Activated T-helper 1 cell treated with anti-CD3 and anti-CD28 coated beads, Interleukin-2, amount 50 U/mL, for 16 hours (primary cell): ENCODE measurements around the gene DNAJB14.

Experiments used
- DNase-seq, 2 donors: peaks; one replicate each; pipeline ENCODE4 v3.0.0-alpha.2; 2020; ENCODE audit warnings: low read depth in 1 of 2, low spot score in 1 of 2

The DNAJB14 gene

DNA sequence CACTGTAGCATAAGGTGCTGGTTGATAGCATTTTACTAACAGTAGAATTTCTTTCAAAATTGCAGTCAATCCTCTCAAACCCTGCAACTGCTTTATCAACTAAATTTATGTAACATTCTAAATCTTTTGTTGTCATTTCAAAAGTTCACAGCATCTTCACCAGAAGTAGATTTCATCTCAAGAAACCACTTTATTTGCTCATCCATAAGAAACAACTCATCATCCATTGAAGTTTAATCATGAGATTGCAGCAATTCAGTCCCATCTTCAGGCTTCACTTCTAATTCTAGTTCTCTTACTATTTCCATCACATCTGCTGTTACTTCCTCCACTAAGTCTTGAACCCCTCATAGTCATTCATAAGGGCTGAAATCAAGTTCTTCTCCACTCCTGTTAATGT lies 73.8 kb downstream of the DNAJB14 start:
- no peak for DNase-seq

DNA sequence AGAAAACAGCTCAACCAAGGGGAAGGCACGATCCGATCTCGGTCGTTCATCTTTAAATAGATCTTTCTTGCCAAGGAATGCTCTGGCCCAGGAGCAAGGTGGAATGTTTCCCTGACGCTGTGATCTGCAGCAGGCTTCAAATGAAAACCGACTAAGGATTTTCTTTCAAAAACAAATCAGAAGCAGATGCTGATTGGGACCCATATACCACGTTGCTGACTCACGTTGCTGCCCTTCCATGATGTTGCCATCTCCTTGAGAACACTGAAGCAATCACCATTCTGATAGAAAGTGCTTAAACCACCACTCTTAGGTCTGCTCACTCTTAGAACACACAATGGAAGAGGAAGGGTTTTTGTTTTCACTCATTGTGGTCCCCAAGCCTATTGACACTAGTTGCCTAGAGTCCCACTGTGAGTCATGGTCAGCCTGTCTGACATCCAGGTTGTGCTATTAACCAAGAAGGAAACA lies 78.3 kb downstream of the DNAJB14 start:
- DNase-seq = no peak

DNA sequence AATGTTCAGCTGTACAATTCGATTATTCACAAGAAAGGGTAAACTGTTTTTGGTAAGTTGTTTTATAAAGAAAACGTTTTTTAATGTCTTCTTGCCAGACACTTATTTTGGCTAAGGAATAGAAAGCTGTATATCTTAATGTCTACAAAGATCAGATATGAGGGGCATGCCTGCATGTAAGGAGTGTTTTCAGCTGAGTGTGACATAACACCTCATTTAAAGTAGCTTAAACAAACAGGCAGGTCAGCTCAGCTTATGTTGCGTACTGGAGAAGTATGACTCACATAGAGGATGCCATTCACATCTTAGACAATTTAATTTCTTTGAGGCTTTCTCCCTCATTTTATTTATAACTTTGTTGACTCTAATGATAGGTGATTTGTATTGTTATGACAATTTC lies 82.6 kb downstream of the DNAJB14 start:
- DNase-seq = no peak

DNA sequence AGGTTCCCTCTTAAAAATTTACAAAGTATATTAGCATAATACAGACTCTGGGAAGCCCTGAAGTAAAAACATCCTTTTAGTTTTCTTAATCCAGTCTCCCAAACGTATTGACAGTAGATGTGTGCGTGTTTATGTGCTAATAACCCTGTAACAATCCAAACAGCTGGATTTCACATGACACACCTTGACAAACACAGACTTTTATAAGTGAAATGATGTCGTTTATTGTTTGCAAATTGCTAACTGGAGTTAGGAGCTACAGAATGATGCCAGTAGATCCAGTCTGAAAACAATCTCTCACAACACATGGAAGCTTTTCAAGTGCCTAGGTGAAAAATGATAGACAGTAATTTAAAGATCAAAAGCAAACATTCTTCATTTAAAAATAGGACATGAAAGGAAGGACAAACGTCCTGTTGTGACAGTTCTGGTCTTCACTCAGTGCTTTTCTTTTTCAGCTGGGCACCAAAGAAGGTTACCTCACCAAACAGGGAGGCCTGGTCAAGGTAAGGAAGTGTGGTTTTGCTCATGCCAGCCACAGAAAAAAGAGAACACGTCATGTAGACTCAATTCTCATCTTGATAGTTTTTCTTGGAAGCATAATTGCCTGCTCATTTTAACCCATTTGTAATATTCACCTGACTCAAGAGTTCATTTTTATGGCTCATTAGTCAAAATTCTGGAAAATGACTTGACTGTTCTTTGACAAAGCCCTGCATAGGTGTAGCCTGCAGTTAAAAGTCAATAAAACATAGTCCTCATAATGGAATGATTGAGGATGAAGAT lies 85.1 kb downstream of the DNAJB14 start:
- DNase-seq = no peak

- no peak for DNase-seq
These were observed 85.9 kb downstream of the DNAJB14 start for GRCh38 chr4:99860521-99860920.

- no peak for DNase-seq
These were observed 86.8 kb downstream of the DNAJB14 start for GRCh38 chr4:99859618-99860017.

DNA sequence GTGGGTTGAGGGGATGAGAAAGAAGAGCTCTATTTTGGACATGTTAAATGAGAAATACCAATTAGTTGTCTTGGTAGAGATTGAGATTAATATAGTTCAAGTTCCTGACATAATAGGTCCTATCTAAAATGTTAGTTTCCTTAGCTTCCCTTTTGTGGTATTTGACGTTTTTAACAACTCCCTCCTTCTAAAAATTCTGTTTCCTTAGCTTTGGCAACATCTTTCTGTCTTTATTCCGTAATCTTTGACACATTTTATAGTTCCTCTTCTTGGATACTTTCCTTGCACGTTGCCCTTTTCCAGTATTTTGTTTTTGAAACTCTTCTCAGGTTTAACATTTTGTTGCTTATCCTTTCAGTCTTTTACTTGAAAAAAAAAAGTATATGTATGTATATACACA lies 89.1 kb downstream of the DNAJB14 start:
- DNase-seq = no peak

GRCh38 chr4:99856166-99856565 lies 90.3 kb downstream of the DNAJB14 start:
- DNase-seq = no peak

- DNase-seq = no peak
These were observed 90.7 kb downstream of the DNAJB14 start for GRCh38 chr4:99855678-99856077.

GRCh38 chr4:99853999-99854398 lies 92.4 kb downstream of the DNAJB14 start:
- no peak for DNase-seq

- DNase-seq = no peak
These were observed 93.2 kb downstream of the DNAJB14 start for GRCh38 chr4:99853190-99853589.

DNA sequence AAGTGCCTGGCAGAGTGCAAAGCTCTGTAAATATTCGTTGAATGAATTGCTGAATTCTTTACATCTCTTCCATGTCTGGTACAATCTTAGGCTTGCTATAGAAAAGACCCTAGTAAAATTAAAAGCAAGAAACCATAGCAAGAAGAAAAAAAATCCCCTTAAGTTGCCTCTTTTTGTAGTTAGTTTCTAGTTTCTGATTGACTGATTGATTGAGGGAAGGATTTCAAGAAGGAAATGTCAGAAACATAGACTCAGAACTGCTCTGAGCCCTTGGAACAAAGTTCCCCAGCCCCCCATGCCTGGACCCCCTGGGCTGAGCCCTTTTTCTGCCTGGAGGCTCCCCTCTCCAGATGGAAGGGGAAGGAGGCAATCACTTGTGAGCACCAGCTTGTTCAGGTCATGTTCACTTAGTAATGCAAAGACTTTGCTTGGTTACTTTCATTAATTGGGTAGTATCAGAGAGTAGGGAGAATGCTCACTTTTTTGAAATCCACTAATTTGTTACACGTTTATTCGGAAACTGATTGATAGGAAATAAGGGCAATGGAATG lies 94.1 kb downstream of the DNAJB14 start:
- no peak for DNase-seq

DNA sequence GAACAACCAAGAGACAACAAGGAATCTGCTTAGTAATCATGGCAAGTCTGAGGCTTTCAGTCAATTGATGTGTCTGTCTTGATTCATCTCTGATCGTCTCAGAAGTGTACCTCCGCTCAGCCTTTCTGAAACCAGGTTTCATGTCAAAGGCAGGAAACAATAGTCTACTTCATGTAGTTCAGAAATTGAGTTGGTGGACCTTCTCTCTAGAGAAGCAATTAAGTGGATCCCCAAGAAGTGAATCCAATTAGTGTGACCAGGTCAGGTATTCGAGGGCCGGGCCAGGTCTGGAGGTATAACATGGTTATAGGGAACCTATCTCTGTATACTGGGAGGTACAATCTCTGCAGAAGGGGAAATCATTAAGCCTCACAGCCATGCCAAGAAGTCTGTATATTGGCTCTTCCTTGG lies 97.8 kb downstream of the DNAJB14 start:
- no peak for DNase-seq

DNA sequence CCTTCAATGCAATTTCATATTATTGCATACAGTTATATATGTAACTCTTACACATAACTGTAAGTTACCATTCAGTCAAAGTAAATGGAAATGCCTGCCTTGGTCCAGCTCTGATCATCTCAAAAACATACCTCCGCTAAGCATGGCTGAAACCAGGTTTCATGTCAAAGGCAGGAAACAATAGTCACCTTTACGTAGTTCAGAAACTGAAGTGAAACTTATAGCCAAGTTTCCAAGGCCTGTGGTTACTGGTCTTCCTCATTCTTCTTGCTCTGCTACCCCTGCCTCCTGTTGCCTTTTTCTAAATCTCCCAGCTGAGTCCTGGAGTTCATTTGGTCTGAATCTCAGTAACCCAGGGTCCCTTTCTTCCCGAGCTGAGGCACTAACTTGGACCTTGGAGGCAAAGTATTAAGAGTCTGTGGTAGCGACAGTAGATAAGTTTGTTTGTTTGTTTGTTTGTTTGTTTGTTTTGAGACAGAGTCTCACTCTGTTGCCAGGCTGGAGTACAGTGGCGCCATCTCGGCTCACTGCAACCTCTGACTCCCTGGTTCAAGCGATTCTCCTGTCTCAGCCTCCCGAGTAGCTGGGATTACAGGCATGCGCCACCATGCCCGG lies 98.9 kb downstream of the DNAJB14 start:
- DNase-seq = no peak

DNA sequence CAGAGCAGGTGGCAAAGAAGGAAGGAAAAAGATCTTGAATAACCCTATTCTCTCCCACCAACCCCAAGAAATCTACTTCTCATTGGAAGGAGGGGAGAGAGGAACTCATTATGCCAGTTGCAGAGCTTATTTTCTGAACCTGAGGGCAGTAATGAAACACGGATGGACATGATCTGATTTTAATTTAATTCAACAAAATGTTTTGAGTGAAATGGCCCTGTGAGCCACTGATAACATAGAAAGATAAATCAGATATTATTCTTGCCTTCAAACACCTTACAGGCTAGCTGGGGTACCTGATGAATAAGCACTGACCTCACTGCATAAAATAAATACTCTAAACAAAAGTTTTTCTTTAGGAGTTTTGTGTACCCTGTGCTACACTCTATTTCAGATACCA lies 99.5 kb downstream of the DNAJB14 start:
- no peak for DNase-seq
